Keratinocyte (primary cell): Measurements from ENCODE around the gene CACNA1S. TPM values are rescaled to one million over a fixed set of nuclear protein-coding genes. Genes with fewer than 3 reads are reported as not detected.

ENCODE experiments used
- DNase-seq: peaks from one replicate; pipeline ENCODE4 v3.0.0-alpha.2; 2011; ENCODE audit warnings: low read depth, missing footprints, low spot score
- FAIRE-seq: peaks from 2 replicates; lab custom pipeline; 2011; peaks lifted over from hg19 to GRCh38; lab: Jason Lieb, UNC
- H2AFZ ChIP-seq: 2 replicates; pipeline ENCODE4 v1.6.0; 2012; ENCODE audit warnings: low read length, control low read depth, inconsistent platforms; ENCODE audit not compliant: control insufficient read depth
- H3K27ac ChIP-seq: 2 replicates; pipeline ENCODE4 v1.5.1; 2011; ENCODE audit warnings: low read length; ENCODE audit not compliant: control insufficient read depth, insufficient read depth
- H3K27me3 ChIP-seq: 3 replicates; pipeline ENCODE4 v1.6.0; 2011; ENCODE audit warnings: low read length; ENCODE audit not compliant: control insufficient read depth, insufficient read depth; ENCODE audit errors: extremely low read depth
- H3K36me3 ChIP-seq, 2 experiments: 2 replicates in 1 of 2; 3 replicates in 1 of 2; pipeline ENCODE4 v1.5.1; 2011; ENCODE audit warnings: low read length in 2 of 2, mild to moderate bottlenecking in 1 of 2; ENCODE audit not compliant: control insufficient read depth in 2 of 2, insufficient read depth in 2 of 2; ENCODE audit errors: extremely low read depth in 1 of 2
- H3K4me1 ChIP-seq: 3 replicates; pipeline ENCODE4 v1.5.1; 2011; ENCODE audit warnings: low read length; ENCODE audit not compliant: control insufficient read depth, insufficient read depth; ENCODE audit errors: extremely low read depth
- H3K4me2 ChIP-seq: 3 replicates; pipeline ENCODE4 v1.6.0; 2011; ENCODE audit warnings: low read depth, low read length; ENCODE audit not compliant: control insufficient read depth, insufficient read depth; ENCODE audit errors: extremely low read depth
- H3K4me3 ChIP-seq, 3 experiments: fragments of 200-600 bp in 1 of 3; sonication (generic) in 1 of 3; 2 replicates in 2 of 3; 3 replicates in 1 of 3; pipeline ENCODE4 v1.5.1; 2011 to 2016; ENCODE audit warnings: low read length in 3 of 3, mild to moderate bottlenecking in 3 of 3, control low read depth in 2 of 3, inconsistent platforms in 1 of 3, low read depth in 1 of 3, mixed read lengths in 1 of 3, mixed run types in 1 of 3, moderate library complexity in 1 of 3; ENCODE audit not compliant: control insufficient read depth in 2 of 3, insufficient read depth in 2 of 3; ENCODE audit errors: extremely low read depth in 1 of 3
- H3K79me2 ChIP-seq: 2 replicates; pipeline ENCODE4 v1.6.0; 2012; ENCODE audit warnings: low read length; ENCODE audit not compliant: control insufficient read depth, insufficient read depth
- H3K9ac ChIP-seq: 3 replicates; pipeline ENCODE4 v1.6.0; 2011; ENCODE audit warnings: low read length; ENCODE audit not compliant: control insufficient read depth, insufficient read depth; ENCODE audit errors: extremely low read depth
- H3K9me1 ChIP-seq: 3 replicates; pipeline ENCODE4 v1.6.0; 2011; ENCODE audit warnings: low read length; ENCODE audit not compliant: control insufficient read depth, insufficient read depth; ENCODE audit errors: extremely low read depth
- H3K9me3 ChIP-seq: 2 replicates; pipeline ENCODE4 v1.5.1; 2012; ENCODE audit warnings: low read depth, low read length; ENCODE audit not compliant: control insufficient read depth
- H4K20me1 ChIP-seq: 3 replicates; pipeline ENCODE4 v1.6.0; 2011; ENCODE audit warnings: low read length; ENCODE audit not compliant: control insufficient read depth, insufficient read depth; ENCODE audit errors: extremely low read depth
- CTCF ChIP-seq, 3 experiments: IDR thresholded peaks in 1 of 3; conservative IDR thresholded peaks in 1 of 3; optimal IDR thresholded peaks in 1 of 3; 2 replicates in 2 of 3; 3 replicates in 1 of 3; pipeline versions ENCODE3 to v1.5.1; 2011; ENCODE audit warnings: low read length in 3 of 3, mild to moderate bottlenecking in 3 of 3, moderate library complexity in 2 of 3, control low read depth in 1 of 3, inconsistent platforms in 1 of 3; ENCODE audit not compliant: insufficient read depth in 2 of 3; ENCODE audit errors: extremely low read depth in 1 of 3
- dilution Hi-C: fragments of 300-500 bp; cut with MboI; formaldehyde crosslinking; loops from one replicate; pipeline ENCODE4 v1.7.0; 2020; ENCODE audit warnings: low sequenced_read_pairs; ENCODE audit not compliant: extremely low pct_ligation_motif_present
- polyA plus RNA-seq, 5 experiments: library from polyadenylated mRNA; depleted of rRNA in 3 of 5; stranded (reverse) in 3 of 5; stranded (forward) in 1 of 5; unstranded in 1 of 5; fragments of >200 nt; gene quantifications; 1 replicate in 1 of 5; 2 replicates in 3 of 5; 3 replicates in 1 of 5; pipeline versions ENCODE4 v1.2.1 to v1.2.3, GENCODE V29; 2011 to 2012; ENCODE audit warnings: missing spikeins in 2 of 5, low read depth in 1 of 5, low replicate concordance in 1 of 5

CACNA1S gene
- polyA plus RNA-seq, 1 donor (not counting 4 experiments of a cell fraction or from before 2014, with no cell fraction given), result not detected

DNA sequence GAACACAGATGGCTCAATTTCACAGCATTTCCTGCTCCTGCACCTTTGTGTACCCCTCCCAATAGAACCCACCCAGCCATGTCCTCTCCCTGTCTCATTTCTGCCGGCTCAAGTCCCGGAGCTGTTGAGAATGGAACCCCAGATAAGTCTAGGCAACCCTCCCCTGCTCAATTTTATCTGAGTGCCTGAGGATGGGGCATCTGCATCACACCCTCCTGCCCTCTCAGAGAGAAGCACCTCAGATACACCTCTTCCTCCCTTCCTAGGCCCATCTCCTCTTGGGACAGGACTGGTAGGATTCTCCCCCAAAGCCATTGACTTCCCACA, 89.8 kb downstream of the CACNA1S start:
- no peaks in the 10 kb centered on the region for H3K9me1 ChIP-seq
- no peak for DNase-seq
- H3K9me3 ChIP-seq, result no peaks in the 10 kb centered on the region
- no peaks in the 10 kb centered on the region for H3K36me3 ChIP-seq
- no peak for TF ChIP-seq CTCF (optimal IDR thresholded peaks at IDR 0.05 in 1 of 3, IDR thresholded peaks at IDR 0.05 in 1 of 3, conservative IDR thresholded peaks at IDR 0.05 in 1 of 3; ENCODE audit: extremely low read depth in 1 of 3, insufficient read depth in 2 of 3, low read length in 3 of 3)
- dilution Hi-C loops, result no loop called here
- no peak for FAIRE-seq
- H3K4me3 ChIP-seq, result peak overlapping the region in 1 of 3 experiments; percentile 64
- H3K9ac ChIP-seq, result no peak overlapping the region
- H3K27ac ChIP-seq, result no peak overlapping the region
- H2AFZ ChIP-seq, result no peak overlapping the region
- H3K4me1 ChIP-seq, result peaks cover 21% of the 10 kb centered on the region
- no peaks in the 10 kb centered on the region for H3K79me2 ChIP-seq
- H3K27me3 ChIP-seq, result peaks cover 12% of the 10 kb centered on the region
- peak overlapping the region; percentile 57 for H3K4me2 ChIP-seq
- no peaks in the 10 kb centered on the region for H4K20me1 ChIP-seq

DNA sequence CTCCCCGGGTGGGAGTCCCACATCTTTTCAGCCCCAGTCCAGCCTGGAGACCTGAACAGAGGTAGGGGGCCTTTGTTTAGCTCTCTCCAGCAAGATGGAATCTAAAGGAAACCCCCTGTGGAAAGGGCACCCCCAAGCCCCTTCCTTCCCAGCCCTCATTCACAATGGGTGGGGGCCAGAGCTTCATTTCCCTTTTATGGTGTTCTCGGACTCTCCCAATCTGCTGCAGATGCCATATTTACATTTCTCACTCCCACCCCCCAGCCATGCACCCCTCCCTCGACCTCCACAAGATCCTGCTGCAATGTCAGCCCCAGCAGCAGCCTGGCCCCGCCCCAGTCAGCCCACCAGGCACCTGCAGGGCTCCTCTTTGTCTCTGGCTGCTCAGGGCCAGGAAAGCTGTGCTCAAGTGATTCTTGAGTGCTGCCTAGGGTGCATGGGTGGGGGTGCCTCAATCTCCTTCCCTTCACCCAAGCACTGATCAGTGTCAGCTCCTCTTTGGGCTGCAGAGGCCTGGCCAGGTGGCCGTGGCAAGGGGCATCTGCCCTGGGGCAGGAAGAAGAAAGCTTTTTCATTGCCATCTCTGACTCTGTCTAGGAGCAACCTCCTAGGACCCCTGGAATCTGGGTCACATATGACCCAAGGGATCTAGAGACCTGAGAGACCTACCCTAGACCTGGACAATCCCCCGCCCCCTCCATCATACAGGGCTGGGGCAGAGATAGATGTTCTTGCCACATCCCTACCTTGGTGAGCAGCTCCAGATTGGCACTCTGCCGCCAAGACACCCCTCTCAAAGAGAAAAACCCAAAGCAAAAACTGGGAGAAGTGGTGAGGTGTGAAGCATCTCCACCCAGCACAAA, 90.4 kb downstream of the CACNA1S start:
- DNase-seq, result no peak
- H3K79me2 ChIP-seq, result no peaks in the 10 kb centered on the region
- peak overlapping the region; percentile 57 for H3K4me2 ChIP-seq
- FAIRE-seq, result no peak
- H3K4me1 ChIP-seq, result peaks cover 21% of the 10 kb centered on the region
- no peaks in the 10 kb centered on the region for H4K20me1 ChIP-seq
- H3K9me1 ChIP-seq, result no peaks in the 10 kb centered on the region
- H3K9ac ChIP-seq, result no peak overlapping the region
- no peaks in the 10 kb centered on the region for H3K36me3 ChIP-seq
- no peaks in the 10 kb centered on the region for H3K9me3 ChIP-seq
- no peak for TF ChIP-seq CTCF (optimal IDR thresholded peaks at IDR 0.05 in 1 of 3, IDR thresholded peaks at IDR 0.05 in 1 of 3, conservative IDR thresholded peaks at IDR 0.05 in 1 of 3; ENCODE audit: extremely low read depth in 1 of 3, insufficient read depth in 2 of 3, low read length in 3 of 3)
- dilution Hi-C loops, result no loop called here
- H3K27ac ChIP-seq, result no peak overlapping the region
- no peak overlapping the region for H3K4me3 ChIP-seq
- no peak overlapping the region for H2AFZ ChIP-seq
- peaks cover 12% of the 10 kb centered on the region for H3K27me3 ChIP-seq
